Mucosa of rectum (tissue), 2 donors: ENCODE measurements around the gene PAQR8.

ENCODE experiments used
- H3K27ac ChIP-seq, 2 donors: one replicate each; pipeline ENCODE4 v1.7.0; 2013; ENCODE audit warnings: inconsistent platforms in 2 of 2, low read depth in 2 of 2, low read length in 2 of 2
- H3K27me3 ChIP-seq, 2 donors: one replicate each; pipeline ENCODE4 v1.7.0; 2013; ENCODE audit warnings: low read length in 2 of 2; ENCODE audit not compliant: control insufficient read depth in 2 of 2, insufficient read depth in 2 of 2
- H3K36me3 ChIP-seq, 2 donors: one replicate each; pipeline ENCODE4 v1.7.0; 2013; ENCODE audit warnings: low read length in 2 of 2; ENCODE audit not compliant: control insufficient read depth in 2 of 2, insufficient read depth in 2 of 2
- H3K4me1 ChIP-seq, 2 donors: one replicate each; pipeline ENCODE4 v1.7.0; 2013; ENCODE audit warnings: low read length in 2 of 2, mild to moderate bottlenecking in 1 of 2; ENCODE audit not compliant: control insufficient read depth in 2 of 2, insufficient read depth in 2 of 2
- H3K4me3 ChIP-seq, 2 donors: one replicate each; pipeline ENCODE4 v1.7.0; 2013; ENCODE audit warnings: low read length in 2 of 2
- H3K9ac ChIP-seq, 2 donors: one replicate each; pipeline ENCODE4 v1.7.0; 2013; ENCODE audit warnings: low read length in 2 of 2, low read depth in 1 of 2, mild to moderate bottlenecking in 1 of 2
- H3K9me3 ChIP-seq, 2 donors: one replicate each; pipeline ENCODE4 v1.7.0; 2013; ENCODE audit warnings: low read length in 2 of 2; ENCODE audit not compliant: control insufficient read depth in 2 of 2
- donor health status: healthy.
- donor health status: Normal muscosa, but diverticular disease.

PAQR8 gene, protein sequence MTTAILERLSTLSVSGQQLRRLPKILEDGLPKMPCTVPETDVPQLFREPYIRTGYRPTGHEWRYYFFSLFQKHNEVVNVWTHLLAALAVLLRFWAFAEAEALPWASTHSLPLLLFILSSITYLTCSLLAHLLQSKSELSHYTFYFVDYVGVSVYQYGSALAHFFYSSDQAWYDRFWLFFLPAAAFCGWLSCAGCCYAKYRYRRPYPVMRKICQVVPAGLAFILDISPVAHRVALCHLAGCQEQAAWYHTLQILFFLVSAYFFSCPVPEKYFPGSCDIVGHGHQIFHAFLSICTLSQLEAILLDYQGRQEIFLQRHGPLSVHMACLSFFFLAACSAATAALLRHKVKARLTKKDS

GRCh38 chr6:52361945-52362442 is at the start of gene PAQR8:
Gene PAQR8 (plus strand): TSS chr6:52362151. CDS start chr6:52403214, 41,063 bp downstream.
- Histone ChIP-seq H3K27me3 (no peaks in the 10 kb centered on the region), H3K9ac (peak within 1 kb of the TSS; percentile 97 to 98), H3K4me3 (peak within 1 kb of the TSS; percentile 90 to 96), H3K27ac (peak within 1 kb of the TSS; percentile 95), H3K36me3 (peaks cover 4 to 5% of the 10 kb centered on the region in 2 donors), H3K9me3 (no peaks in the 10 kb centered on the region), H3K4me1 (peaks cover 15 to 22% of the 10 kb centered on the region in 2 donors)

DNA sequence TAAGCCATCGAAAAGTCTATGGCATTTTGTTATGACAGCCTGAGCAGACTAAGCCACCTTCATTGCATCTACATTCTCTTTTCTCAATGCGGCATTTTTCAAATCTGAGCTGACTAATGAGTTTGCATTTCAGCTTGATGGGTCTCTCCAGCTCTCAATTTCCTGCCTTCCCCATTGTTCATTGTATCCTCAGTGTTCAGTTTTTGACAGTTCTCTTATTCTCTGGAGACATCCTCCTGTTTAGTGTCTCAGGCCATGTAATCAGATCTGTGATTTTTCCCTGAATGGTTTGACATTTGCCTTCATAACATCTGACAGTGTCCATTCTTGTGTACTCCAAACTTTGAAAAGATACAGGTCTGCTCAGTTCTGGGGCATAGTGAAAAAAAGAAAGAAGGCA is 49.5 kb upstream of the PAQR8 start:
- Histone ChIP-seq H3K4me3 (no peak overlapping the region), H3K27ac (no peak overlapping the region), H3K9ac (no peak overlapping the region), H3K27me3 (no peaks in the 10 kb centered on the region), H3K4me1 (peaks cover 0 to 2% of the 10 kb centered on the region in 2 donors), H3K9me3 (no peaks in the 10 kb centered on the region), H3K36me3 (no peaks in the 10 kb centered on the region)

DNA sequence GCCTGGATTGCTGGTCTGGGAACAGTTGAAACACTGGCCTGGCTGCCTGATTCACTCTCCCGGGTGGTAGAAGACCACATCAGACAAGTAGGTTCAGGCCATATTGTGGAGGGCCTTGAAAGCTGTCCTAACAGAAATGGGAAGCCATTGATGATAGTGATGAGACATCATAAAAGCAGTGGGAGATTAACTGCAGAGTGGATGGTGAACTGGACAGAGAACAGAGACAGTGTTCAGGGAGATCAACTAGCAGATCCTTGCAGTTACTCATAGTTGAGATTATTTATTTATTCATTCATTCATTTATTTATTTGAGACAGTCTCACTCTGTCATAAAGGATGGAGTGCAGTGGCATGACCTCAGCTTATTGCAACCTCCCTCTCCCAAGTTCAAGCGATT is 47.2 kb upstream of the PAQR8 start:
- Histone ChIP-seq H3K36me3 (no peaks in the 10 kb centered on the region), H3K9ac (no peak overlapping the region), H3K27me3 (no peaks in the 10 kb centered on the region), H3K4me3 (no peak overlapping the region), H3K9me3 (no peaks in the 10 kb centered on the region), H3K27ac (no peak overlapping the region), H3K4me1 (peaks cover 12 to 23% of the 10 kb centered on the region in 2 donors)

DNA sequence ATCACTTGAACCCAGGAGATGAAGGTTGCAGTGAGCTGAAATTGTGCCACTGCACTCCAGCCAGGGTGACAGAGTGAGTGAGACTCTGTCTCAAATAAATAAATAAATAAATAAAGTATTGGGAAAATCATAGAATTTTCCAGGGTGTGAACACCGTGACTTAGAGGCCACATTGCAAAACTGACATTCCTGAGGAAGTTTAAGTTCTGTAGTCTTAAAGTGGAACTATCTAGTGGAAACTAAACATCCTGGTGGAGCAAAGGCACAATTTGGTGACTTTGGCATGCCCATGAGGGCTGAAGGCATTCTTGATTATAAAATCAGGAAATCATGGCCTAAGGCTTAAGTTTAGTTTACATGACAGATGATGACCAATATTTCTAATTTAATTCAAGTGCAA is 44.7 kb upstream of the PAQR8 start:
- Histone ChIP-seq H3K27me3 (no peaks in the 10 kb centered on the region), H3K4me1 (peaks cover 12 to 36% of the 10 kb centered on the region in 2 donors), H3K9ac (no peak overlapping the region), H3K9me3 (no peaks in the 10 kb centered on the region), H3K27ac (peak overlapping the region; percentile 33 to 77), H3K4me3 (no peak overlapping the region), H3K36me3 (no peaks in the 10 kb centered on the region)

DNA sequence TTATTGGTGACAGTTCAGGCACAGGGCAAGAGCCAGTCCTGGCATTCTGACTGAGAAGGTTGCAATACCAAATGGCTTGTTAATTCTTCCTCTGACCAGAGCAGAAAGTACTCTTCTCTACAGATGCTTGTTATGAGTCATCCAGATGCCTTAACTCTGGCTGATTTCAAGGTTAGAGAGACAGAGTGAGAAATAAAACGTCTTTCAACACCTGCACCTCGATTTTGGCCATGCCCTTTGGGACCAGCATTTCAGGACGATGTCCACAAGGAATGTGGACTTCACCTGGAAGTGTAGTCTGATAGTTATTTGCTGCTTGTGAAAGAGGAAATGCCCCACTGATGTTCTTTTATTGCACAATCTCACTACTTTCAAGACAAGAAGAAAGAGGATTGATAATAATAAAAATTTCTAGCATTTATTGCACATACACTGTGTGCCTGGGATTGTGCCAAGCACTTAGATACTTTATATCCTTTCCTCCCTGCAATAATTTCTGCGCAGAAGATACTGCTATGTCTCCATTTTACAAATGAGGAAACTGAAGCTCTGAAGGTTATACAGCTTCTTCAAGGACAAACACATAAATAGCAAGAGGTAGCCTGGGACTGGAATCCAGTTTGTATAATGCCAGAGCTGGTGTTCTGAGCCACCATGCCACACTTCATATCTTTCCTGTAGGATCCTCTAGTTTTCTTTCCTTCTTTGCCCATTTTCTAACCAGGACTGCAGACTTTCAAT is 43.9 kb upstream of the PAQR8 start:
- no peaks in the 10 kb centered on the region for H3K36me3 ChIP-seq

GRCh38 chr6:52324189-52324588 is 37.8 kb upstream of the PAQR8 start:
- no peak overlapping the region for H3K4me3 ChIP-seq
- no peaks in the 10 kb centered on the region for H3K27me3 ChIP-seq
- H3K4me1 ChIP-seq = peaks cover 26 to 65% of the 10 kb centered on the region in 2 donors
- no peak overlapping the region for H3K9ac ChIP-seq
- no peaks in the 10 kb centered on the region for H3K9me3 ChIP-seq
- peak overlapping the region in 1 of 2 donors; percentile 23 for H3K27ac ChIP-seq
- no peaks in the 10 kb centered on the region for H3K36me3 ChIP-seq

More for the DNA sequence above, 43.9 kb upstream of the PAQR8 start:
- Histone ChIP-seq H3K9ac (no peak overlapping the region), H3K9me3 (no peaks in the 10 kb centered on the region), H3K27ac (peak overlapping the region; percentile 77), H3K4me3 (no peak overlapping the region), H3K27me3 (no peaks in the 10 kb centered on the region), H3K4me1 (peaks cover 12 to 36% of the 10 kb centered on the region in 2 donors)

GRCh38 chr6:52325695-52326471 is 36.1 kb upstream of the PAQR8 start:
- H3K36me3 ChIP-seq = no peaks in the 10 kb centered on the region
- peaks cover 34 to 64% of the 10 kb centered on the region in 2 donors for H3K4me1 ChIP-seq
- no peaks in the 10 kb centered on the region for H3K27me3 ChIP-seq
- H3K4me3 ChIP-seq = no peak overlapping the region
- peak overlapping the region; percentile 91 to 93 for H3K27ac ChIP-seq
- H3K9ac ChIP-seq = peak overlapping the region; percentile 47 to 51
- no peaks in the 10 kb centered on the region for H3K9me3 ChIP-seq

DNA sequence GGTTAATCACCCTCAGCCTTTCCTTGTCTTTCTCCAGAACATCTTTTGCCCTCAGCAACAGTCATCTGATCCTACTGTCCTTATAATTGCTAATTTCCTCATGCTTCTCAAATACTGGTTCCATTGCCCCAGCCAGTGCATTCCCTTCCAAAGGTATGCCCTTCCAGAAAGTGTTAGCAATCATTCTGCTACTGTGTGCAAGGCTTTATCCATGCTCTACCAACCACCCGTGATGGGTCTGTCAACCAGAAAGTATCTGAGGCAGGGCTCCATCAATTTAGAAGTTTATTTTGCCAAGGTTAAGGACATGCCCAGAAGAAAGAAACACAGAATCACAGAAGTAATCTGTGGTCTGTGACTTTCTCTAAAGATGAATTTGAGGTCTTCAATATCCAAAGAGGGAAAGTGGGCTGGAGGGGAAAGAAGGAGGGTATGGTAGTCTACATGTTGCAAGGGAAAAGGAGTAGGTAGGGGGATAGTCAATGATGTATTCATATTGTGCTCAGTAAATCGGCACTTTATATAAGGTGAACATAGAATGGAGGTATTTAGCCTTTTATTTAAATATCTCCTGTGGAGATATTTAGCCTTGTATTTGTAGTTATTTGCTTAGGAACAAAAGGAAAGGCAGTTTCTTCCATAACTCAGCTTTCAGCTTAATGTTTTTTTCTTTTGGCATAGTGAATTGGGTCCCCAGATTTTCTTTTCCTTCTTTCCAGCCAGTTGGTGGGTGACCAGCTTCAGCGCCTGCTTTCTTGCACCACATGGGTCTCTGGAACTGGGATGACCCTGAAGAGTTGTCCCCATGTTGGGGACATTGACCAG is 35.2 kb upstream of the PAQR8 start:
- Histone ChIP-seq H3K27me3 (no peaks in the 10 kb centered on the region), H3K4me1 (peaks cover 38 to 61% of the 10 kb centered on the region in 2 donors), H3K27ac (peak overlapping the region; percentile 91 to 93), H3K9ac (peak overlapping the region in 1 of 2 donors; percentile 51), H3K9me3 (no peaks in the 10 kb centered on the region), H3K4me3 (no peak overlapping the region), H3K36me3 (no peaks in the 10 kb centered on the region)

DNA sequence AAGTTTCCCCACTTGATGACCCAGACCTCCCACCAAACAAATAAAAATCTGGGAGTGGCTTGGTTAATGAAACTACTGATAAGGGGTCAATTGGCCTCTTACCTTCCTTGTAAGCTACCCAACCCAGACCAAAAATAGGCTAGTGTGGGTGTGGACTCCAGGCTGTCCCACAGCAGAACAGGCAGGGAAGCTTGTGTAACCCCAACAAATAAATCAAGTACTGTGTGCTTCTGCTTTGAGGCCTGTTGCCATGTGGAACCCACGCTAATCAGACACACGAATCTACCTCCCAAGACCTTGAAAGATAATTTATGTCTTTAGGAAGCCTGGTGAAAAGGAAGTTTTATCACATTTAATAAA is 33.7 kb upstream of the PAQR8 start:
- H3K4me1 ChIP-seq = peaks cover 42 to 61% of the 10 kb centered on the region in 2 donors
- peak overlapping the region; percentile 41 to 57 for H3K9ac ChIP-seq
- no peaks in the 10 kb centered on the region for H3K36me3 ChIP-seq
- peak overlapping the region; percentile 91 to 93 for H3K27ac ChIP-seq
- no peaks in the 10 kb centered on the region for H3K9me3 ChIP-seq
- peak overlapping the region in 1 of 2 donors; percentile 42 for H3K4me3 ChIP-seq
- H3K27me3 ChIP-seq = no peaks in the 10 kb centered on the region
